T follicular helper cell (primary cell): Measurements from ENCODE around the gene ACTA2.
"Not testable (repeated sequence)": the region's sequence is repeated elsewhere in the genome, so short reads cannot be mapped to it uniquely, and the experiment has no call there.

ENCODE experiments used
- DNase-seq: peaks from one replicate; pipeline ENCODE4 v3.0.0-alpha.2; 2020; ENCODE audit warnings: low read depth

The ACTA2 gene

DNA sequence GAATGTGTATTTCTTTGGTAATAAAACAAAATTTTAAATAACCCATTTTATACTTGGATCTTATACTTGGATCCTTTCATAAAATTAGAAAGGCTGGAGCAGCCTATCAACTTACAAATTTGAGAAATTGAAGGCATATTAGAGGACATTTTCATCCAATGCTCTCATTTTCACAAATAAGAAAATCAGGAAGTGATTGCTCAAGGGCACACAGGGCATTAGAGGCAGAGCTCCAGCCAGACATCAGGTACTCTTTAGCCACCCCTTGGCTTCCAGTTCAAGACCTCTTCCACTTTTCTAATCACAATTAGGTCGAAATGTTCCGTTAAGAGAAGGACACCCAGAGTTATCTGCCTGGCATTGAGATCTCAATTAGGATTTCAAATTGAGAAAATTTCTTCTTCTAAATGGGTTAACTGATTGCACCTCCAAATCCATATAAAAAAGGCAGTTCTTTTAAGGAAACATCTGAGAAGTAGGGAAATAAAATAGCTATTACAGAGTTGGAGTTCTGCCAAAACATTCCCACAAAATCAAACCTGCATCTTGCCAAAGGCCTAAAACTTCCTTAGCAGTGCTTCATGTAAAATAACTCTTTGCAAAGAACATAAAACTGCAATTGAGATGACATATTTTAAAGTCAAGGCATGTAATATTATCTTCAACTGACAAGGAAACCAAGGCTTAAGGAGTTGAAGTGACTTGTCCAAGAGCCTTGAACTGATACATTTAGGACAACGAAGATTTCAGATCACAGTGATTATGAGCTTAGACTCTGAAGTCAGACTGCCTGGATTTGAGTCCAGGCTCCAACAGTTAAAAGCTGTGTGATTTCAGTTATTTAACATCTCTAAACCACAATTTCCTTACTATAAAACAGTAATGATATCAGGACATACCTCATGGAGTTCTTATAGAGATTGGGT is 2.4 kb downstream of the ACTA2 start:
- no peak for DNase-seq

DNA sequence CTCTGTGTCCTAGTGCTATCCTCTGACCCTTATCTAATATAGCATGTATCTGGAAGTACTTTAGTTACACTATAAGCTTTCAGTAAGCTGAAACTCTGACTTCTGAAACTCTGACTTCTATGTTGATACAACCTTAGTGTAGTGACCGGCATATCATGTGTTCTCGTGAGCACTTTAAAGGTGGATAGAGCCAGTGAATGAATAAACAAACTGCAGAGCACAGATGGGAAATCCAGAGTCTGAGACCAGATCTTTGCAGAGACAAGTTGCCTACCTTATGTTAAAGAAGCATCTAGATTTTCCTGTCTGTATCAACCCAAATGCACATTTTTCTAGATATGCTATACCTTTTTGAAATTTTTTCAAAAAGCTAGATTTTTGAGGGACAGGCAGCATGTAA is 3.5 kb downstream of the ACTA2 start:
- no peak for DNase-seq

DNA sequence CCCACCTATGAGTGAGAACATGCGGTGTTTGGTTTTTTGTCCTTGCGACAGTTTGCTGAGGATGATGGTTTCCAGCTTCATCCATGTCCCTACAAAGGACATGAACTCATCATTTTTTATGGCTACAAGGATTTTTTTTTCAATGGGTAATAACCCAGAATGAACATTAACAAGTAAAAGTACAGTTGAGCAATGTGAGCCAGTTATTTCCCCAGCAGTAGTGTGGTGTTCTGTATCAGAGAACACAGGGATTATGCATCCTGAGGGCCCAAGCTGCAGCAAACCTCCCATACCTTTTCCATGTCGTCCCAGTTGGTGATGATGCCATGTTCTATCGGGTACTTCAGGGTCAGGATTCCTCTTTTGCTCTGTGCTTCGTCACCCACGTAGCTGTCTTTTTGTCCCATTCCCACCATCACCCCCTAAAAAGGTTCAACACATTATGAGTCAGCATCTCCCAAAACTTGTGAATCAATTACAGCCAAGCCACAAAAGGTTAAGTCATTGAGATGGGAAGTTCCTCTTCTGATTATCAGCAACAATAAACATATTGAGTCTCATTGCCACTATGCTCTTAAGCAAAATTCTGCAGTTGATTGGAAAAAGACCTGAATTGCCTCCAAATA is 5.5 kb downstream of the ACTA2 start:
- DNase-seq, result no peak

DNA sequence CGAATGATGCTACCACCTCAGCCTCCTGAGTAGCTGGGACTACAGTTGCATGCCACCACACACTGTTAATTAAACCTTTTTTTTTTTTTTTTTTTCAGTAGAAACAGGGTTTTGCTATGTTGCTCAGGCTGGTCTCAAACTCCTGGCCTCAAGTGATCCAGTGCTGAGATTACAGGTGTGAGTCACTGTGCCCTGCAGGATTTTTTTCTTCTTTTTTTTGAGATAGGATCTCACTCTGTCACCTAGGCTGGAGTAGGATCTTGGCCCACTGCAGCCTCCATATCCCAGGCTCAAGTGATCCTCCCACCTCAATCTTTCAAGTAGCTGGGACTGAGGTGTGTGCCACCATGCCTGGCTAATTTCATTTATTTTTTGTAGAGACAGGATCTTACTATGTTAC is 6.4 kb downstream of the ACTA2 start:
- DNase-seq, result no peak

DNA sequence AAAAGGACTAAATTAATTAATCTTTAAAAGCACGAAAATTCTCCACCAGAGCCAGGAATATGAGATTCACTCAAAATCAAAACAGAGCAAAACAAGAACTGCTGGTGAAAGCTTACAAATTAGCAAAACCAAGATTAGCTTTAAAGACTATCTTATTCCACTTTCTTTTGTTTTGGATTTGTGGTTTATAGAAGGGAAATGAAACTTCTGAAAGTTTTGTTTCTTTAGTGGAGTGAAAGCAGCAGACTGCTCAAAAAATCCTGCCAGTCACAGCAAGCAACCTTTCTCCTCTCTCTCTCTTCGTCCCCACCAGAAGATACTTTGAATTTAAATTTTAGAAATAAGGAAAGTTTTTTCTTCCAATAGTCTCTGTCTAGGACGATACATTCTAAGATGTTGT is 7.8 kb downstream of the ACTA2 start:
- DNase-seq, result no peak

DNA sequence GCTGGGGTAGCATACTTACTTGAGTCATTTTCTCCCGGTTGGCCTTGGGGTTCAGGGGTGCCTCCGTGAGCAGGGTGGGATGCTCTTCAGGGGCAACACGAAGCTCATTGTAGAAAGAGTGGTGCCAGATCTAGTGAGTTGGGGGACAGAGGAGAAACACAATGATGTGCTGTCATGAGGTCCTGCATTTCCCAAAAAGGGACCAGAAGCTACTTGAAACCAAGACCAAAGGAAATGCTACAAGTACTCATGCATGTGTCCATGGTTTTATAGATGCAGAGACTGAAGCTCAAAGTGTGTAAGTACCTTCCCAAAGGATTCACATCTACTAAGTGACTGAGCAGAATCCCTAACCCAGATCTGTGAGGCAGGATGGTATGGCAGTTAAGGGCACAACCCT is 8.8 kb downstream of the ACTA2 start:
- no peak for DNase-seq

DNA sequence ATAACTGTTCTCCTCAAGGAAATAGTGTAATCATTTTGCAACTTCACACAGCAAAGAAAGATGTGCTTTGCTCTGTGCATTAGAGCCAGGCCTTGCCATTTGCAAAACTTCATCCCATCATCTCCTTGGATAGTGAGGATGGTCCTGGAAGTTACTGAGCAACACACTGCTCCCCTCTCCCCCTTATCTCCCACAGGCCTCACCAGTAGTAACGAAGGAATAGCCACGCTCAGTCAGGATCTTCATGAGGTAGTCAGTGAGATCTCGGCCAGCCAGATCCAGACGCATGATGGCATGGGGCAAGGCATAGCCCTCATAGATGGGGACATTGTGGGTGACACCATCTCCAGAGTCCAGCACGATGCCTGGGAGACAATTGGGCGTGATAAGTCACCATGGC is 11.5 kb downstream of the ACTA2 start:
- DNase-seq, result no peak

DNA sequence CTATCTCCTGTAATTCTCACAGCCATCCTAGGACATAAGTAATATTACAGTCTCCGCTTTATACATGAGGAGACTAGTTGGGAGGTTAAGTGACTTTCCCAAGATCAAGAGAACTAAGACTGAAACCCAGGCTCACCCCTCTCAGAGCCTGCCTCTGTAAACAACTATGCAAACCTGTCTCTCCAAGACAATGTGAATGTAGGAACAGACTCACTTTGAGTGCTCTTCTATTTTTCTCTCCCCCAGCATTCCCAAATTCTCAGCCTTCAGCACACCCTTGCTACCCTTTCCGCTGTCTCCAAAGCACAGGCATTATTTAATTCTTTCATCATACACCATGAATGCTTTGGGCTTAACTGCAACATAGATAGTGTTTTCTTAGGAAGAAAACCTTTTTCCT is 13.6 kb downstream of the ACTA2 start:
- DNase-seq, result no peak

DNA sequence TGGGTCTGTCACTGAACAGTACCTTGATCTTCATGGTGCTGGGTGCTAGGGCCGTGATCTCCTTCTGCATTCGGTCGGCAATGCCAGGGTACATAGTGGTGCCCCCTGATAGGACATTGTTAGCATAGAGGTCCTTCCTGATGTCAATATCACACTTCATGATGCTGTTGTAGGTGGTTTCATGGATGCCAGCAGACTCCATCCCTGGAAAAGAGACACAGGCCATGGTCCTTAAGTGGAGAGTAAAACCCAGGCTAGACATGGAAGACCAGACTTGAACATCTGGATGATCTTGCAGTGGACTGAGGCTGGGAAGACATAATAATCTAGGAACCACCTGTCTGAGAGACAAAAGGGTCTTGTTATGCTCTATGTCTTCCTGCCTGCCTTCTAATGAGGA is 14.5 kb downstream of the ACTA2 start:
- no peak for DNase-seq

DNA sequence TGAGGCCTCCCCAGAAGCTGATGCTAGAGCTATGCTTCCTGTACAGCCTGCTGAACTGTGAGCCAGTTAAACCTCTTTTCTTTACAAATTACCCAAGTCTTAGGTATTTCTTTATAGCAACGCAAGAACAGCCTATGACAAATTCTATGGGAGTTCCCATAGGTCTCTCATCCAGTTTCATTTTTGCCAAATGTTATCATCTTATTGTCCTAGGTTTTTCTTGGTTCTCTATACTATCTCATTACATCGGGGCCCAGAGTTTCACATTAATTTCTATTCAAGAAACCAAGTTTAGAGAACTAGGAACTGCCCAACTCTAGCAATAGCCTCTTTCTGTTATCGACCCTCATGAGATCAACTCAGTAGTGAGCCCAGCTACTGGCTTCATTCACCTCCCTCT is 15.9 kb downstream of the ACTA2 start:
- no peak for DNase-seq

DNA sequence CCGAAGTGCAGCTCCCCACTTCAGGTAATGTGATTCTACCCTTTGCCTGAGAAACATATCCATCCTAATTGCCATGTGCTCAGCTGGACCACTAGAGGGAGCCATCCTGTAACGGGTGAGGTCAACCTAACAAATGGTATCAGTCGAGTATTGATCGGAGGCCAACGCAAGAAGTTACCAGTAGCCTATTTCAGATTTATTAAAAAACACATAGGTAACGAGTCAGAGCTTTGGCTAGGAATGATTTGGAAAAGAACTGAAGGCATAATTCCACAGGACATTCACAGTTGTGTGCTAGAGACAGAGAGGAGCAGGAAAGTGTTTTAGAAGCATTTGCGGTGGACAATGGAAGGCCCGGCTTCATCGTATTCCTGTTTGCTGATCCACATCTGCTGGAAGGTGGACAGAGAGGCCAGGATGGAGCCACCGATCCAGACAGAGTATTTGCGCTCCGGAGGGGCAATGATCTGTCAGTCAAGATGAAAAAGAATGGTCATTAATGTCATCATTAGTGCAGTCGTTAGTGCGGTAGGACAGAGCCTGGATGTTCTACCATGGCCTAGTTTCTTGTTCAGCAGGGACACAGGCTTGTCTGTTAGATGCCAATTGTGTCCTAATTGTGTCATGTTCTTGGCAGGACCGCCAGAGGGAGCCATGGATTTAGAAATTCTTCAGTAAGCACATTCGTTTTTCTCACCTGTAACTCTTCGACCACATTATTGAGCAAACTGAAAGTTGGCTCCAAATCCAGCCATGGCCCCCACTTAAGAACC is 17.5 kb downstream of the ACTA2 start:
- peak; percentile 63 for DNase-seq

DNA sequence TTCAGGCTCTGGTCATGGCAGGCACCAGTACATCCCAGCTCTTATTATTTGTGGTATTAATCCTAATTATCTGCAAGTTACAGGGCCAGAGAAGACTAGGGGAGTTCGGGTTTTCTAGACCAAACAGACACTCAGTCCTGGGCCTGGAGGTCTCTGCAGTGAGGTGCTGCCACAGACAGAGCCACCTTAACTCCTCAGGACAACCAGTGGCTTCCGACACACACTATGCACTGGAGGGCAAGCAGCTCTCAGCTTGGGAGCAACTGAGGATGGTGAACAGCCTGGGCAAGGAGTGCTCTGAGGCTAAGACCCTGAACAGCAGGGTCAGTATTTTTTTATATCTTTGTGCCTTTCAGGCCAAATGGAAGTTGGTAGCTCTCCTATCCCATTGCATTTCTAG is 19.0 kb downstream of the ACTA2 start:
- no peak for DNase-seq

DNA sequence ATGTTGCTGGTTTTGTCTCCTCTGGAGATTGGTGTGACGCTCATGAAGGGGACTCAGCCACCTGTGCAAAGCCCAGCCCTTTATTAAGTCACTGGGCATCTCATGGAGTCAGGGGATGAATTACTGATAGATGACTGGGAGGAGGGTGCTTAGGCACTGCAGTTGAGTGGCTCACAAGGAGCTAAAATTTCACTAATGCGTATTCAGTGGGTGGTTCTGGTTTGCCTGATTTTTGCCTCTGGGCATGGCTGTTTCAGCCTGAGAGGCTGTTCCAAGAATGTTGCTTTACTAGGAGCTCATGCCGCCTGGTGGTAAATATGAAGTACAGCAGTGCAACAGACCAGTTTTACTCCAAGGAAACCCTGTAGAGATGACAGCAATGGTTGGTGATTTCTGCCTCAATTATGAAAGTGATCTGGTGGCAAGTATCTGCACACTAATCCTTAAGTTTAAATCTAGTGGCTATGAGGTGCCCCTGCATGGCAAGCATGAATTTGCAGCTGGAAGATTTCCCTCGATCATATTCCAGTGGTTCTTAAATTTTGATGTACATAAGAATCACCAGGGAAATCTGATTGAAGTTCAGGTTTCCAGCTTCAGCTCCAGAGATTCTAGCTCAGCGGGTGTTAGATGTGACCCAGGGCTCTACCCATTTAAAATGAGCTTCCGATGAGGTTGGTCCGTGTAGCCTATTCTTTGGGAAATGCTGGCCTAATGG is 19.9 kb downstream of the ACTA2 start:
- DNase-seq, result peak; percentile 12

DNA sequence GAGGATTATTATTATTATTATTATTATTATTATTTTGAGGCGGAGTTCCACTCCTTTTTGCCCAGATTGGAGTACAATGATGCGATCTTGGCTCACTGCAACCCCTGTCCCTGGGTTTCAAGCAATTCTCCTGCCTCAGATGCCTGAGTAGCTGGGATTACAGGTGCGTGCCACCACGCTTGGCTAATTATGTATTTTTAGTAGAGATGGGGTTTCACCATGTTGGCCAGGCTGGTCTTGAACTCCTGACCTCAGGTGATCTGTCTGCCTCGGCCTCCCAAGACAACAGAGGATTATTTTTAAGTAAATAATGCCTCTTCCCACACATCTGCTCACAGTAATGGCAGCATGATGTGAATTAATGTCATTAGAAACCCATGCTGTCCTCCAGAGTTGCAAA is 20.5 kb downstream of the ACTA2 start:
- DNase-seq, result not testable (repeated sequence)

DNA sequence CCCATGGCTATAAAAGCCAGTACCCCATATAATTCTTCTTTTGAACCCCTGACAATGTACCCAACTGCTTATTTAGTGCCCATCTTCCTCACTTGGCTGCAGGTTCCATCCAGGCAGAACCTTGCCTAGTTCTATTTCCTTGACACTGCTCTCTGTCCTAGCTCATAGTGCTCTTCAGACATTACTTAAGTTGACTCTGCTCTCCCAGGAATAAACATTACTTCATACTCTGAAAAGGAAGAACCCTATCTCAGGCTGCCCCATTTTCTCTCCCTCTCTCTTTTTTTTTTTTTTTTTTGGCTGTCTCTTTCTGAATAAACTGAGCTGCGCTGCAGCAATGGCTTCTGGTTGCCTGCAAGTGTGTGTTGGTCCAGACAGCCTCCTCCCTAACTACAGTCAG is 21.0 kb downstream of the ACTA2 start:
- DNase-seq, result no peak

DNA sequence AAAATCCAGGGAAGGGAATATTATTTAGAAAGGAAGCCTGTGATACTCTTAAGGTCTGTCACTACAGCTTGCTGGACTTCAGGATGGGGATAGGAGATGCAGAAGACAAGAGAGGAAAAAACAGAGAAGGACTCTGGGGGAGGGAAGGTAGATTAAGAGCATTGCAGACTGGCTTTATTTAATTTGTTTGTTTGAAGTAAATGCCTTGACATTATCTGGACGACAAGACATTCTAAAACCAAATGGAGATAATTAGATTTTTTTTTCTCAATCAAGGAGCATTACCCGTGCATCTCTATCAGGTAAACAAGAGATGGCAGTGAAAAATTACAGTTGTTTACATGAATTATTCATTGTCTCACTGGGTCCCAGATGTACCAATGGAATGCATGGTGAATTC is 24.3 kb downstream of the ACTA2 start:
- no peak for DNase-seq

DNA sequence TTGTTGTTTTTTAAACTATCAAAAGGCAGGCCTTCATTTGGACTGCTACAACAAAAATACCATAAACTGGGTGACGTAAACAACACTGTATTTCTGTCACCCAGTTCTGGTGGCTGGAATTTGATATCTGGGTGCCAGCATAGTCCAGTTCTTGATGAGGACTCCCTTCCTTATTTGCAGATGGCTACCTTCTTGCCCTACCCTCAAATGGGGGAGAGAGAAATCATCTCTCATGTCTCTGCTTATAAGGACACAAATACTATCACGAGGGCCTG is 25.2 kb downstream of the ACTA2 start:
- DNase-seq, result no peak

DNA sequence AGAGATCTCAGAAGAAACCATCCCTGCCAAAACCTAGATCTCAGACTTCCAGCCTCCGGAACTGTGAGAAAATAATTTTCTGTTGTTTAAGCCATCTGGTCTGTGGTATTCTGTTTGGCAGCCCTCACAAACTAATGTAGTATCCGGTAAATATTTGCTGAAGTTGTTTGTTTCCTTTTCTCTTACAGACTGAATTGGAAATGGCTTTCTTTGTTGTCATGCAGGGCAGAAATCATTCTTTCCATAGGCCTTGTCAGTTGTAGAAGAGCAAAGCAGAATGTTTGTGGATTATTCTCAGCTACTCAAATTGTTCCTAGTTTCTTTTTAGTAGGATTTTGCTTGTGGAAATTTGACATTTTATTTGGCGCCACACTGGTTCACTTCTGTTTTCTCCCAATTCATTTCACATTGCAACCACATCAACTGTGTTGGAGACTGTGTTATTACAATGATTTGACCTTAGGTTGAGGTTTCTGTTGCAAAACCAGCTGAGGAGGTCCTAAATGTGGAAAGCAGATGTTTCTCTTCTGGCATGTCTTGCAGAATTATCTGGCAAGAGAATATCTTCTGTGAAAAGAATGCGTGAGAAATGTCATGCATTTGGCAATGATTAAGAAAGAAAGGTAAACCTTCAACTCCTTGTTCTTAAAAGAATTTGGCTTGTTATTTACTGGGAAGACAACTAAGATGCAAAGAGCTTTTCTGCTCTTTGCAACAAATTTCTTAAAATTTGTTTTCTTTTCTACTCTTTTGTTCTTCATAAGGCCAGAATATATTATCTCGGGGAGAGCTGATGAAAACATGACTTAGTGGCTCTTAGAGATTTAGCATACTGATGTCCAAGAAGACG is 25.8 kb downstream of the ACTA2 start:
- no peak for DNase-seq

DNA sequence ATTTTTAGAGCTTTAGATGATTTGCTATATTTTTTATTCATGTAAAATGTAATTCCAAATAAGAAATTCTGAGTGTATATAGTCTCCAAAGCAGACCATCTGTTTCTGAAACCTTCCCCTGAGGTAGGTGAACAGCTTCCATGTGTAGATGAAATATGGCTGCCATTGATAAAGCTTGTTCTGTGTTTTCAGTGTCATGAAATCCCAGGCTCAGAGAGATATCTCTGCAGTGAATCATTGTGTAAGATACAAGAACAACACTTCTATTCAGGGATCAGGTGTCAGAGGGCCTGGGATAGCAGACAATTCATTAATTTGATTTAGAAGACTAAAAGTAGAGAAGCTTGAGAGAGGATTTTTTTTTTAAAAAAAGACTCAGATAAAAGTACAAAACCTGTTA is 29.1 kb downstream of the ACTA2 start:
- DNase-seq, result no peak

DNA sequence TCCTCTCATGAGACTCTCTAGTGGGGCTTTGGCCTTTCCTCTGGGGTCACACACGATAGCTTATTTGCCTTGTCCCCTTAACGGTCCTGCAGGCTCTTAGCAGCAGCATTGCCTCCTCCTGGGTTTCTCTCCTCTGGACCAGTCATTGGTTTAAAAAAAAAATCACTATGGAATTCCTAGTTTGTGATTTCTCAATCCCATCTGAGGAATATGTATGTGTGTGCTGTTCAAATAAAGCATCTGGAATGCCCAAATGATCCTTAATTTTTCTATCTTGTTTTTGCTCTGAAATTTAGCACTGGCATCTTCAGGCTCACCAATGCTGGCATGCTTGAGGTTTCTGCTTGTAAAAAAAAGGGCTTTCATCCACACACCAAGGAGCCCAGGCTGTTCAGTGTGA is 30.5 kb downstream of the ACTA2 start:
- DNase-seq, result no peak

DNA sequence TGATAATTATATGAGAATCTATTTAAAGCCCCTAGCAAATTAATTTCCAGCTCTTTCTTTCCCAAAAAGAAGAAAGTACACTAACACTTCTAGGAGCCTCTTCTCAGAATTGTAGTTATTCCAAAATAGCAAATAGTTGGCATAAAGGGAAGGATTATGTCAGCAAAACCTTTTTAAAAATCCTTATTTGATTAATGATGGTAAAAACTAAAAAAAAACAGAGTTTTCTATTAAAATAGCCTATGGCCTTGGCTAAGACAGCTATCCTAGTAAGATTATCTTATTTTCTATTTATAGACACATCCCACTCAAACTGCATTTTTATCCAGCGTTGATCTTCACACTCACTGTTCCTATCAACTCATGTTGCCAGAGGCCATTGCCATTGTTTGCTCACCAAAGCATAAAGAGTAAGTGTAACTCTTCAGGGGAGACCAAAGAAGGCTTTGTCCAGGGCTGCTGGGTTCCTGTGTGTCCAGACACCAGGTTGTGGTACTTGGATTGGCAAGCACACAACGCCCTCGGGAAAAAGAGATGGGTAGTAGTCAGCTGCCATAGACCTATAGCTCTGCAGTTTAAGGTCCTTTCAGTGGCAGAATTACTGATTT is 31.5 kb downstream of the ACTA2 start:
- no peak for DNase-seq
